Erythroblast (primary cell): Measurements from ENCODE around the gene PITPNC1.

Experiments used
- GATA1 ChIP-seq: IDR thresholded peaks from 2 replicates; pipeline ENCODE4 v1.6.1; 2011; ENCODE audit warnings: low read depth, mild to moderate bottlenecking, control low read depth, low read length, moderate library complexity
- POLR2A ChIP-seq: IDR thresholded peaks from 2 replicates; pipeline ENCODE4 v1.6.1; 2011; ENCODE audit warnings: mild to moderate bottlenecking, low read length

GRCh38 chr17:67625971-67626370 lies 248.9 kb downstream of the PITPNC1 start:
- TF ChIP-seq POLR2A (no peak), GATA1 (no peak)
